GM18498 (cell line): ENCODE measurements around the gene CYP27A1.

Experiments used
- ATAC-seq: cut with Tn5 transposase; IDR thresholded peaks from one replicate; pipeline ENCODE4 v1.9.1; 2021; ENCODE audit warnings: mild to moderate bottlenecking, moderate library complexity; ENCODE audit not compliant: unreplicated experiment

CYP27A1 gene

GRCh38 chr2:218809515-218809914 lies 27.6 kb downstream of the CYP27A1 start:
- no peak for ATAC-seq

GRCh38 chr2:218810256-218810655 lies 28.3 kb downstream of the CYP27A1 start:
- ATAC-seq: no peak

DNA sequence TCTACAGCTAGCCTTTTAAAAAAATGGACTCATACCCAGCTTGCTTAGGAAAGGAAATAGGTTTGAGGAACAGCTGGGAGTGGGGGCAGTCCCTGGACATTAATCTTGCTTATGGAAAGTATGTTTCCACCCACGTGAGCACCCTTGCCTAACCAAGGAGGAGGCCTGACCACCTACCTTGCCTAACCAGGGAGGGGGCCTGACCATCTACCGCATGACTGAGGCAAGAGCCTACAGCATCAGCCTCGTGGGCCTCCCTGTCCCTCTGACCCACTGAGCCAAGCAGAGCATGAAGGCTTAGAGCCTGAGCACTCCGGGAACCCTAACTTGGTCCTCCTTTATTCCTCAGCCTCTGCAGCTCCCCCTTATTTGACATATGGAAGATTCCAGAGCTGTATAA lies 29.4 kb downstream of the CYP27A1 start:
- ATAC-seq: no peak

DNA sequence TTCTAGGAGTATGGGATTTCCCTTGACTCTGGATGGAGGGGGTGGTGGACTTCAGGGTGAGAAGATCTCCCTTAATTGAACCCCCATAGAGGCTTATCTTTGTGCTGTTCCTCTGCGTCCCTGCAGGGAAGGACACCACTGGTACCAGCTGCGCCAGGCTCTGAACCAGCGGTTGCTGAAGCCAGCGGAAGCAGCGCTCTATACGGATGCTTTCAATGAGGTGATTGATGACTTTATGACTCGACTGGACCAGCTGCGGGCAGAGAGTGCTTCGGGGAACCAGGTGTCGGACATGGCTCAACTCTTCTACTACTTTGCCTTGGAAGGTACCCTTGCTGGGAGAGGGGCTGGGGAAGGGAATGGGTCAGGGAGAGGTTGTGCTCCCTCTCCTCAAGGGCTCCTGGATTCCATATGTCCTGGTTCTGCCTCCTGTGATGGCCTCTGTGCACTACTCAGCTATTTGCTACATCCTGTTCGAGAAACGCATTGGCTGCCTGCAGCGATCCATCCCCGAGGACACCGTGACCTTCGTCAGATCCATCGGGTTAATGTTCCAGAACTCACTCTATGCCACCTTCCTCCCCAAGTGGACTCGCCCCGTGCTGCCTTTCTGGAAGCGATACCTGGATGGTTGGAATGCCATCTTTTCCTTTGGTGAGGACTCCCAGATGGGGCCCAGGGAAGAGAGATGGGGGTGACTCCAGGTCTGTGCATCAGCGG lies 30.3 kb downstream of the CYP27A1 start:
- no peak for ATAC-seq

GRCh38 chr2:218812861-218813260 lies 30.9 kb downstream of the CYP27A1 start:
- no peak for ATAC-seq

GRCh38 chr2:218813771-218814460 lies 32.0 kb downstream of the CYP27A1 start:
- ATAC-seq: no peak

- no peak for ATAC-seq
Measured at GRCh38 chr2:218814540-218815243, 32.7 kb downstream of the CYP27A1 start.

- ATAC-seq: no peak
Measured at GRCh38 chr2:218815244-218815637, 33.3 kb downstream of the CYP27A1 start.

GRCh38 chr2:218815649-218816048 lies 33.7 kb downstream of the CYP27A1 start:
- ATAC-seq: no peak

DNA sequence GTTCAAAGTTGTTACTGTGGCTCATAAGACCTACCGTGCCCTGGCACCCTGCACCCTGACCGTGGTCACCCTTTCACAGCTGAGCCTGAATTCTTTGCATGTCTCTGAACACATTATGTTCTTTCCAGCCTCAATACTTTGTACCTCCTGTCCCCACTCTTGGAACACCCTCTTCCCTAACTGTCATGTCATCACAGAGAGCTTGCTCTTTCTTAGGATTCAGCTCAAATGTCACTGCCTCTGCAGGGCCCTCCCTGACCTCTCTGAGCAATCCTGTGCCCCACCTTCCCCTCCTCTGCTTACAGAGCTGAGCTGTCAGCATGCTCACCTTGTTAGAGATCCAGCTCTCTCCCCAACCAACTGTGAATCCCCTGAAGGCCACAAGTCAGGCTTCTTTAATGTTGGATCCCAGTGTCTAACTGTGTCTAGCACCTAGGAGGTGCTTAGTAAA lies 34.6 kb downstream of the CYP27A1 start:
- ATAC-seq: no peak

DNA sequence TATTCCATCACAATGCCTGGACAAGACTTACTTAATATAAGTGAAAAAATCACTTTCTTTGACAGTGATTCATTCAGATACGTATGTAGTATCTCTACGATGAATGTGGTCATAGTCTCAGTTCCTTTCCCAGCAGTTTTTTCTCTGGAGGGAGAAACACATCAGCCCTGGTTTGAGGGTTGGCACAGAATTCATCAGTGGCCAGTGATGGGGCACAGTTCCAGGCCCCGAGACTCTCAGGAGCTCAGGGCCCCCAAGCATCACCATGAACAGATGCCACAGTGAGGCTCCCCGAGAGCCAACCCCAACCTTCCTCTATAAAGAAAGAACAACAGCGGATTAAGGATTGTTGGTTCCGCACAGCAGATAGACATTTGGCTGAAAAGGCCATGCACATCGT lies 37.1 kb downstream of the CYP27A1 start:
- ATAC-seq: no peak

DNA sequence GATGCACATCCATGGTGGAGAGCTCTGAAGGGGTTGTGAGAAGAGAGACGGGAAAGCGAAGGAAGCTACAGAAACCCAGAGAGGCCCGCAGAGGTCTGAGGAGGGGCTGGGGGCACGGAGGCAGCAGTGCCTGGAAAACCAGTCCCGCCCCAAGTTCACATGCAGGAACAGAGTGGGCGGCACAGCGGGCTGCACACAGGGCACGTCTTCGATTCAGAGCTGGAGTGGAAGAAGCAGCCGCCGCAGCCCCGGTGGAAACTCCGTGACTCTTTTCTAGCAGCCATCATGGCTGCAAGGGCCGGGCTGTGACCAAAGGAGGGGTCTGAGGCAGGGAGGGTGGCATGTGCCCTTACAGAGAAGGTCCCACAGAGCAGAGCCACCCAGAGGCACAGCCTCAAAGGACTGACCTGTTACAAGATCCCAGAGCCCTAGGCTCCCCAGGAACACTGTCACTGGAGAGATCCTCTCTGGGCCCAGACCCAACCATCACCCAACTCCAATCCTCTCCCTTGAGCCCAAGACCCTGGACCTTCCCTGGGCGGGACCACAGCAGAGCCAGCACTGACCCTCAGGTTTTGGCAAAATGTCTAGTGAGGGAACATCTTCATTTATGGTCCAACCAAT lies 38.9 kb downstream of the CYP27A1 start:
- ATAC-seq: no peak

DNA sequence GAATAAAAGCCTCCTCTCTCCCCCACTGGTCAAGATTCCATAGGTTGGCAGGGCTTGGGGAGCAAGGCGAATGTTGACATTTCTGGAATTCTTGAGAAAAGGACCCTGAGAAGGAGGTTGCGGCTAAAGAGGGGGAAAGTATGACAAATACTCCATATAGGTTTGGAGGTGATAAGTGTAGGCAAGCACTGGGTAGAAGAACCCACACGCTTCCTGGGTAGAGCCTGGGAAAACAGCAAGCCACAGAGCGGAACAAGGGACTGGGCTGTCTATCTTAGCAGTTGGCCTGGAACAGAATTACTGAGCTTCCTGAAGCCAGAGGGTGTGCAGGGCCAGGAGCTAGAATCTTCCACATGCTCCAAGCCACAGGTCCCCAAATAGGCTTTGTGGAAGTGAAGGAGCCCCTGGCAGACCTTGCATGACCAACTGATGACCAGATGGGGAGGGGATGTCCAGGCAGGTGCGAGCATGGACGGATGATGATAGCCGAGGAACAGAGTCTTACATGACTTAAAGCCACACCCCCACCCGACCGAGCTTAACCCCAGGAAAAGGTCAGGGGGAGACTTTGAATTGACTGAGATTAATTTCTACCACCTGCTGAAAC lies 39.8 kb downstream of the CYP27A1 start:
- no peak for ATAC-seq

DNA sequence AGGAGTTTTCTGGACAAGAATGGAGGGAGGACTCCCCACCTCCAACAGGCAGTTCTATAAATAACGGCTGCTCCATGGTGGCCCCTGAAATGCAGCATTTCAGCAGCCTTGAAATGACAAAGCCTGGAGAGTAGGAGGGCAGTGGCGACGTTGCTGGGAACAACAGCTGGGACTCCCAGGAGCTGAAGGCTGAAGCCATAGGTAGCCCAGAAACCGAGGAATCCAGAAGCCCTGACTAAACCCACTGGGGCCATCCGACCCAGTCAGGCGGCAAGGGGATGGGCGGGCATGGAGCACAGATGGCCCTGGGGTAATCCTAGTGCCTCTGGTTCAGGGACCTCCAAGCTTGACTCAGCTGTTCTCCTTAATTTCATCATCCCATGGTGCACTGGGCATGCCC lies 40.7 kb downstream of the CYP27A1 start:
- no peak for ATAC-seq

GRCh38 chr2:218823196-218823855 lies 41.4 kb downstream of the CYP27A1 start:
- ATAC-seq: no peak

- ATAC-seq: no peak
Measured at GRCh38 chr2:218824004-218824403, 42.1 kb downstream of the CYP27A1 start.

- ATAC-seq: no peak
Measured at GRCh38 chr2:218826791-218827190, 44.8 kb downstream of the CYP27A1 start.

GRCh38 chr2:218827701-218828476 lies 45.9 kb downstream of the CYP27A1 start:
- no peak for ATAC-seq

DNA sequence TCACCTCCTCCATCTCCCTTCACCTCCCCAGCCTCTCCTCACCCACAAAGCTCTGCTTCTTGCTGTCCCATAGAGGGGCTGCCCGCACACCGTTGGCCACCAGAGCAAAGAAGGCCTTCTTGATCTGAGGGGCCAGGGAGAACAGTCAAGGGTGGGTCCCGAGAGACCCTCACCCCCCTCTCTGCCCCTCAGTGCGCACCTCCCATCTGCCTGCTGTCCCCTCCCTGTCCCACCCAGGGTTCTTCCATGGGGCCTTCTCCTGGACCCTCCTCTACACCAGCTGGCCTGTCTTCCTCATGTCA lies 46.5 kb downstream of the CYP27A1 start:
- ATAC-seq: no peak

GRCh38 chr2:218829868-218830451 lies 48.0 kb downstream of the CYP27A1 start:
- ATAC-seq: no peak
